VCaP (cell line): ENCODE results near the gene DIAPH3.

Experiments
- H3K27ac ChIP-seq: fragments of 450-650 bp; 2 replicates; pipeline ENCODE4 v1.5.1; 2017
- CTCF ChIP-seq: fragments of 450-650 bp; conservative IDR thresholded peaks from 2 replicates; pipeline ENCODE4 v1.5.1; 2017; ENCODE audit warnings: mild to moderate bottlenecking, moderate library complexity

The DIAPH3 gene

GRCh38 chr13:59696271-59696670, 467.5 kb downstream of the DIAPH3 start:
- H3K27ac ChIP-seq, result no peak overlapping the region
- no peak for TF ChIP-seq CTCF

GRCh38 chr13:59691501-59692066, 472.1 kb downstream of the DIAPH3 start:
- no peak for TF ChIP-seq CTCF
- H3K27ac ChIP-seq, result no peak overlapping the region

GRCh38 chr13:59690857-59691500, 472.7 kb downstream of the DIAPH3 start:
- TF ChIP-seq CTCF, result no peak
- H3K27ac ChIP-seq, result no peak overlapping the region

- H3K27ac ChIP-seq, result no peak overlapping the region
- no peak for TF ChIP-seq CTCF
These were observed 474.7 kb downstream of the DIAPH3 start for GRCh38 chr13:59689057-59689456.

- peak overlapping the region; percentile 48 for H3K27ac ChIP-seq
- no peak for TF ChIP-seq CTCF
These were observed 476.8 kb downstream of the DIAPH3 start for GRCh38 chr13:59686798-59687394.

GRCh38 chr13:59684105-59684504, 479.6 kb downstream of the DIAPH3 start:
- no peak for TF ChIP-seq CTCF
- peak overlapping the region; percentile 48 for H3K27ac ChIP-seq

- H3K27ac ChIP-seq, result no peak overlapping the region
- no peak for TF ChIP-seq CTCF
These were observed 482.0 kb downstream of the DIAPH3 start for GRCh38 chr13:59681636-59682311.
